ENCODE results near the gene FARS2. TPM values are rescaled to one million over a fixed set of nuclear protein-coding genes. Genes with fewer than 3 reads are reported as not detected.

Gene FARS2
- total and polyA plus RNA-seq, 4 experiments from 2014 or later: 15.6 to 48.4 (median 24.3) TPM

DNA sequence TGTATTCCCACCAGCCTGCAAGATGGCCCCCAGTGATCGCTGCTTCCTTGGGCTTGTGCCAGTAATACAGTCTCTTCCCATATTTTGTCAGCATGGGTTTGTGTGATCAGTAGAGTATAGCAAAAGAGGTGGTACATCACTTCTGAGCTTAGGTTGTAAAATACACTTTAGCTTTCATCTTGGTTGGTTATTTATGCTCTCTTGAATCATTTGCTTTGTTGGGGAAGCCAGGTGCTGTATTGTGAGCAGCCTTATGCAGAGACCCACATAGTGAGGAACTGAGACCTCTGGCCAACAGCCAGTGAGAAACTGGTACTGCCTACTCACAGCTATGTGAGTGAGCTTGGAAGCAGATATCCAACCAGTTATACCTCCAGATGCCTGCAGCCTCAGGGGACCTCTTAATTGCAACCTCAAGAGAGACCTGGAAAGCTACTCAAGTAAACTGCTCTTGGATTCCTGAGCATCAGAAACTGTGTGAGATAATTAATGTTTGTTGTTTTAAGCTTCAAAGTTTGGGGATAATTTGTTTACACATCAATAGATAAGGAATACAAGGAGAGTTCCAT, 229.3 kb downstream of the FARS2 start:
- no peak for DNase-seq
- Mint-ChIP-seq H3K27me3 (no peaks in the 10 kb centered on the region), H3K4me3 (no peak overlapping the region), H3K9me3 (no peaks in the 10 kb centered on the region), H3K27ac (peak overlapping the region in 1 of 7 donors; percentile 53), H3K36me3 (peaks cover 5 to 33% of the 10 kb centered on the region in 2 donors), H3K4me1 (peaks cover 0 to 17% (median 7%) of the 10 kb centered on the region in 4 donors)
- no peaks in the 10 kb centered on the region for H3K4me1 ChIP-seq (ENCODE audit: insufficient read depth, low read length)
- no peak overlapping the region for H3K4me3 ChIP-seq (ENCODE audit: low read length in 2 of 2)
- H3K9me3 ChIP-seq (ENCODE audit: control insufficient read depth in 1 of 2, low read length in 2 of 2): no peaks in the 10 kb centered on the region
- ChIA-PET POLR2A (ENCODE audit: partially characterized antibody) (no interaction called here), CTCF (ENCODE audit: partially characterized antibody) (no interaction called here)
- H3K27me3 ChIP-seq (ENCODE audit: insufficient read depth, low read length): no peaks in the 10 kb centered on the region
- no peaks in the 10 kb centered on the region for H3K36me3 ChIP-seq (ENCODE audit: insufficient read depth, low read length)
- intact Hi-C loops (cut with micrococcal nuclease): no loop called here
- H3K27ac ChIP-seq (ENCODE audit: low read depth, low read length): no peak overlapping the region

DNA sequence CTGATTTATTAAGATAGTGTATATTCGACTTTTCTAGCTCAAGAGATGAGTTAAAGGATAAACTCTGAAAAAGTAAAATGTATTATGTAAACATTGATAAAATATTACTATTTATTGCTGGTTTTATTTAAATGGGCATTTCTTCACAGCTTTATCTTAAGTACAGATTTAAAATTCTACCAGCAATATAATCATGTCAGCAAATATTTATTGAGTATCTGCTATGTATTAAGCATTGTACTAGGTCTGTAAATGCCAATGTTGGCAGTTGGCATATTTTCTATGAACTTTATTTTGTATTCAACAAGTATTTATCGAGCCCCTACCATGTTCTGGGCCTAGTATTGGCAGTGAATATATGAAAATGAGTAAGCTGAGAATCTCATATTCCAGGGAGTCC, 231.0 kb downstream of the FARS2 start:
- H3K9me3 ChIP-seq (ENCODE audit: control insufficient read depth in 1 of 2, low read length in 2 of 2): no peaks in the 10 kb centered on the region
- H3K4me1 ChIP-seq (ENCODE audit: insufficient read depth, low read length): no peaks in the 10 kb centered on the region
- no peaks in the 10 kb centered on the region for H3K27me3 ChIP-seq (ENCODE audit: insufficient read depth, low read length)
- H3K9me3 Mint-ChIP-seq: peaks cover 0 to 2% (median 0%) of the 10 kb centered on the region in 8 donors
- H3K27ac ChIP-seq (ENCODE audit: low read depth, low read length): no peak overlapping the region
- H3K4me1 Mint-ChIP-seq: peaks cover 3 to 15% (median 8%) of the 10 kb centered on the region in 4 donors
- intact Hi-C loops (cut with micrococcal nuclease): no loop called here
- H3K27me3 Mint-ChIP-seq: no peaks in the 10 kb centered on the region
- H3K4me3 Mint-ChIP-seq: no peak overlapping the region
- POLR2A ChIA-PET (ENCODE audit: partially characterized antibody): no interaction called here
- H3K4me3 ChIP-seq (ENCODE audit: low read length in 2 of 2): no peak overlapping the region
- CTCF ChIA-PET (ENCODE audit: partially characterized antibody): no interaction called here
- no peak overlapping the region for H3K27ac Mint-ChIP-seq
- DNase-seq: no peak
- H3K36me3 Mint-ChIP-seq: peaks cover 2 to 28% of the 10 kb centered on the region in 2 donors
- H3K36me3 ChIP-seq (ENCODE audit: insufficient read depth, low read length): no peaks in the 10 kb centered on the region

DNA sequence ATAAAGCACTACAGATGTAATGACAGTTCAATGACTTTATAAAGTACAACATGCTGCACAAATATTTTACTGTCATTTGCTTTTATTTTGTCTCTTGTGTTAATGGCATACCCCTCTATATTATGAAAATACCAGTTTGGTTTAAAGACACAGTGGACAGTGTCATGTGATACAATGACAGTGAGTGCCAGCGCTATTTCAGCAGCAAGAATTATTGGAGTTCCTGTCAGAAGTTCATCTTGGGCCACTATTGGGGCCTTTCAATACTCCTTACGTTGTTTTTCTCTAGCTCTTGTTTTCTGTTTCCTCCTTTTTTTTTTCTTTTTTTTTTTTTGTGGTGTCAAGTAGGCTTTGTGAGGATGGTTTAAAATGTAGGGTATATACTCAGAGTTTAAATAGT, 232.5 kb downstream of the FARS2 start:
- H3K36me3 ChIP-seq (ENCODE audit: insufficient read depth, low read length): no peaks in the 10 kb centered on the region
- ChIA-PET CTCF (ENCODE audit: partially characterized antibody) (interaction anchor here (1.1 kb wide), 2 partner anchors 11 to 15 kb away, joined by 3 to 5 read pairs; no protein-coding TSS in a partner anchor), POLR2A (ENCODE audit: partially characterized antibody) (interaction anchor here (0.6 kb wide), 2 partner anchors 340 to 1063 kb away, joined by 3 read pairs; no protein-coding TSS in a partner anchor)
- H3K27ac ChIP-seq (ENCODE audit: low read depth, low read length): no peak overlapping the region
- H3K4me1 ChIP-seq (ENCODE audit: insufficient read depth, low read length): no peaks in the 10 kb centered on the region
- Mint-ChIP-seq H3K4me1 (peaks cover 12 to 21% (median 15%) of the 10 kb centered on the region in 4 donors), H3K27ac (no peak overlapping the region), H3K9me3 (peaks cover 0 to 2% (median 0%) of the 10 kb centered on the region in 8 donors), H3K27me3 (no peaks in the 10 kb centered on the region), H3K36me3 (peaks cover 6 to 30% of the 10 kb centered on the region in 2 donors), H3K4me3 (no peak overlapping the region)
- no peak for DNase-seq
- H3K9me3 ChIP-seq (ENCODE audit: control insufficient read depth in 1 of 2, low read length in 2 of 2): no peaks in the 10 kb centered on the region
- no peak overlapping the region for H3K4me3 ChIP-seq (ENCODE audit: low read length in 2 of 2)
- intact Hi-C loops (cut with micrococcal nuclease): no loop called here
- no peaks in the 10 kb centered on the region for H3K27me3 ChIP-seq (ENCODE audit: insufficient read depth, low read length)

DNA sequence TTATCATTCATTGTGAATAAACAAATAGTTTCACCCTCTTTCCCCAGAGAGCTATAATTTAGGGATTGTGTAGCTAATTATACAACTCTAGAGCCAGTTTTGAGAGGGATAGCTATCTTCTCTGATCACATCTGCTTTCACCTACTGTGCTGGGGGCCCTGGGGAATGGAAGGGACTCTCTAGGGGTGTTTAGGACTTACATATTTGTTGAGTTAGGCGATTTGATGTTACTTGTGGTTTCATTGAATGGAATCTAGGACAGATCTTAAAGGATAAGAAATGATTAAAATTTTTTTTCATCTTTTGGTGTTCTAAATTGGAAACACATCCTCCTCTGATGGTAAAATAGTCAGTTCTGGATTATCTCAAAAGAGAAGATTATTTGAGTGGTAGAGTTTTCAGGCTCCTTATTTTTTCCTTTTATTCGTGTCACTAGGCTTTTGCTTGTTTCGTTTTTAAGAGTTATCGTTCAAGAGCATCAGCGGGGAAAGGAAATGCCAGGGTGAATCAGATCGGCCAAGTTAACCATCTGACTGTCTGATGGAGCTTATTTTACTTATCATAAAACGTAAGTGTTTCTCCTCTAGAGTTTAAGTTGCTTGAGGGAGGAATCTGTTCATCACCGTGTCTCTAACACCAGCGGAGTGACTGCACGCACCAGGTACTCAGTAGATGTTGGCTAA, 236.7 kb downstream of the FARS2 start:
- Histone ChIP-seq H3K4me1 (ENCODE audit: insufficient read depth, low read length) (peaks cover 6% of the 10 kb centered on the region), H3K4me3 (ENCODE audit: low read length in 2 of 2) (no peak overlapping the region), H3K9me3 (ENCODE audit: control insufficient read depth in 1 of 2, low read length in 2 of 2) (no peaks in the 10 kb centered on the region), H3K27me3 (ENCODE audit: insufficient read depth, low read length) (no peaks in the 10 kb centered on the region), H3K36me3 (ENCODE audit: insufficient read depth, low read length) (no peaks in the 10 kb centered on the region), H3K27ac (ENCODE audit: low read depth, low read length) (no peak overlapping the region)
- Mint-ChIP-seq H3K27me3 (no peaks in the 10 kb centered on the region), H3K36me3 (peaks cover 7 to 36% of the 10 kb centered on the region in 2 donors), H3K4me3 (peak overlapping the region; percentile 19 to 75 (median 64)), H3K4me1 (peaks cover 12 to 37% (median 29%) of the 10 kb centered on the region in 4 donors), H3K9me3 (peaks cover 0 to 2% (median 0%) of the 10 kb centered on the region in 8 donors), H3K27ac (peak overlapping the region in 6 of 7 donors; percentile 19 to 79 (median 66))
- ChIA-PET POLR2A (ENCODE audit: partially characterized antibody) (interaction anchor here (1.0 to 1.5 kb wide), 2 partner anchors 17 to 19 kb away, joined by 3 read pairs; no protein-coding TSS in a partner anchor), CTCF (ENCODE audit: partially characterized antibody) (interaction anchor here (1.0 kb wide), 1 partner anchor 27 kb away, joined by 3 read pairs; no protein-coding TSS in a partner anchor)
- DNase-seq: no peak
- intact Hi-C loops (cut with micrococcal nuclease): no loop called here

DNA sequence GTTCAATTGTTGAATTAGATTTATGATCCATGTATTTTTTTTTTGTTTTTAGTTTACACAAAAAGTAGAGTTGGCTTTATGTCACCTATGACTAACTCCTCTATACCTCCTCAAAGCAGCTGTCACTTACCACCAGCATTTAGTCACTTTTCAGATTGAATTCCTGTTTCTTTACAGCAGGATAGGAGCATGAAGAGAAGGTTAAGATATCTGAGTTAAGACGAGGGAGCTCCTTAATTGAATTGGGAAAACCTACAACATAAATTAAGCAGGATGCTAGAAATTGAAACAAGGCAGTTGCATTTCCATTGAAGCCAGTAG, 237.2 kb downstream of the FARS2 start:
- H3K4me3 Mint-ChIP-seq: peak overlapping the region in 5 of 8 donors; percentile 19 to 75 (median 69)
- H3K4me1 Mint-ChIP-seq: peaks cover 12 to 37% (median 29%) of the 10 kb centered on the region in 4 donors
- DNase-seq: no peak
- H3K4me1 ChIP-seq (ENCODE audit: insufficient read depth, low read length): peaks cover 6% of the 10 kb centered on the region
- H3K9me3 ChIP-seq (ENCODE audit: control insufficient read depth in 1 of 2, low read length in 2 of 2): no peaks in the 10 kb centered on the region
- H3K27ac Mint-ChIP-seq: peak overlapping the region in 6 of 7 donors; percentile 5 to 72 (median 48)
- ChIA-PET CTCF (ENCODE audit: partially characterized antibody) (no interaction called here), POLR2A (ENCODE audit: partially characterized antibody) (interaction anchor here (1.5 kb wide), 1 partner anchor 18 kb away, joined by 3 read pairs; no protein-coding TSS in a partner anchor)
- H3K9me3 Mint-ChIP-seq: peaks cover 0 to 2% (median 0%) of the 10 kb centered on the region in 8 donors
- H3K27ac ChIP-seq (ENCODE audit: low read depth, low read length): no peak overlapping the region
- H3K27me3 ChIP-seq (ENCODE audit: insufficient read depth, low read length): no peaks in the 10 kb centered on the region
- peaks cover 7 to 36% of the 10 kb centered on the region in 2 donors for H3K36me3 Mint-ChIP-seq
- H3K36me3 ChIP-seq (ENCODE audit: insufficient read depth, low read length): no peaks in the 10 kb centered on the region
- no peaks in the 10 kb centered on the region for H3K27me3 Mint-ChIP-seq
- no peak overlapping the region for H3K4me3 ChIP-seq (ENCODE audit: low read length in 2 of 2)
- intact Hi-C loops (cut with micrococcal nuclease): no loop called here

- no peak overlapping the region for H3K27ac ChIP-seq (ENCODE audit: low read depth, low read length)
- no peaks in the 10 kb centered on the region for H3K27me3 Mint-ChIP-seq
- no peak for DNase-seq
- H3K4me3 ChIP-seq (ENCODE audit: low read length in 2 of 2): no peak overlapping the region
- CTCF ChIA-PET (ENCODE audit: partially characterized antibody): no interaction called here
- peaks cover 7 to 32% of the 10 kb centered on the region in 2 donors for H3K36me3 Mint-ChIP-seq
- peaks cover 6% of the 10 kb centered on the region for H3K4me1 ChIP-seq (ENCODE audit: insufficient read depth, low read length)
- peak overlapping the region in 5 of 8 donors; percentile 5 to 37 (median 26) for H3K4me3 Mint-ChIP-seq
- peak overlapping the region in 4 of 7 donors; percentile 30 to 67 (median 36) for H3K27ac Mint-ChIP-seq
- H3K36me3 ChIP-seq (ENCODE audit: insufficient read depth, low read length): no peaks in the 10 kb centered on the region
- peaks cover 0 to 2% (median 0%) of the 10 kb centered on the region in 8 donors for H3K9me3 Mint-ChIP-seq
- POLR2A ChIA-PET (ENCODE audit: partially characterized antibody): no interaction called here
- no peaks in the 10 kb centered on the region for H3K9me3 ChIP-seq (ENCODE audit: control insufficient read depth in 1 of 2, low read length in 2 of 2)
- H3K4me1 Mint-ChIP-seq: peaks cover 14 to 37% (median 26%) of the 10 kb centered on the region in 4 donors
- intact Hi-C loops (cut with micrococcal nuclease): no loop called here
- H3K27me3 ChIP-seq (ENCODE audit: insufficient read depth, low read length): no peaks in the 10 kb centered on the region
Measured at GRCh38 chr6:5499644-5500306, 238.5 kb downstream of the FARS2 start.

- Mint-ChIP-seq H3K36me3 (peaks cover 7 to 34% of the 10 kb centered on the region in 2 donors), H3K4me1 (peaks cover 15 to 39% (median 29%) of the 10 kb centered on the region in 4 donors), H3K27me3 (no peaks in the 10 kb centered on the region), H3K27ac (no peak overlapping the region), H3K4me3 (no peak overlapping the region), H3K9me3 (no peaks in the 10 kb centered on the region)
- H3K36me3 ChIP-seq (ENCODE audit: insufficient read depth, low read length): no peaks in the 10 kb centered on the region
- DNase-seq: no peak
- H3K9me3 ChIP-seq (ENCODE audit: control insufficient read depth in 1 of 2, low read length in 2 of 2): no peaks in the 10 kb centered on the region
- intact Hi-C loops (cut with micrococcal nuclease): no loop called here
- POLR2A ChIA-PET (ENCODE audit: partially characterized antibody): no interaction called here
- H3K27me3 ChIP-seq (ENCODE audit: insufficient read depth, low read length): no peaks in the 10 kb centered on the region
- CTCF ChIA-PET (ENCODE audit: partially characterized antibody): interaction anchor here (1.3 kb wide), 1 partner anchor 31 kb away, joined by 3 read pairs; no protein-coding TSS in a partner anchor
- peaks cover 6% of the 10 kb centered on the region for H3K4me1 ChIP-seq (ENCODE audit: insufficient read depth, low read length)
- H3K27ac ChIP-seq (ENCODE audit: low read depth, low read length): no peak overlapping the region
- H3K4me3 ChIP-seq (ENCODE audit: low read length in 2 of 2): no peak overlapping the region
Measured at GRCh38 chr6:5501837-5502236, 240.5 kb downstream of the FARS2 start.
